Panc1 (cell line): ENCODE measurements around the gene SYDE2. TPM values are rescaled to one million over a fixed set of nuclear protein-coding genes. Genes with fewer than 3 reads are reported as not detected.
"Not testable (repeated sequence)": the region's sequence is repeated elsewhere in the genome, so short reads cannot be mapped to it uniquely, and the experiment has no call there.

Source experiments
- ATAC-seq: fragments of 200-7000 bp; cut with Tn5 transposase; 2 replicates; pipeline ENCODE4 v1.9.1; 2020; ENCODE audit warnings: mild to moderate bottlenecking, moderate library complexity
- BruUV-seq: library from RNA; stranded (reverse); fragments of 400-500 nt; replicated peaks from 2 replicates; lab custom pipeline; 2021; lab: Mats Ljungman, UMichigan
- CTCF ChIA-PET: fragments of 300-600 bp; sonication (Branson Sonifier 250); formaldehyde crosslinking; loops from one replicate; lab custom pipeline; 2022; ENCODE audit warnings: antibody characterized with exemption; lab: Charles Lee
- POLR2A ChIA-PET: fragments of 300-600 bp; sonication (Branson Sonifier 250); formaldehyde crosslinking; loops from one replicate; lab custom pipeline; 2022; ENCODE audit warnings: antibody characterized with exemption; lab: Charles Lee
- DNase-seq: peaks from one replicate; pipeline ENCODE4 v3.0.0-alpha.2; 2010; ENCODE audit warnings: low read depth, low spot score
- H3K27ac ChIP-seq: 2 replicates; pipeline ENCODE4 v1.5.1; 2011; ENCODE audit warnings: mild to moderate bottlenecking, low read length, inconsistent platforms
- H3K27me3 ChIP-seq: fragments of 200-500 bp; sonication (Bioruptor generic); 2 replicates; pipeline ENCODE4 v1.6.0; 2014; ENCODE audit warnings: low read length, inconsistent platforms; ENCODE audit not compliant: control insufficient read depth, insufficient read depth
- H3K36me3 ChIP-seq: fragments of 200-500 bp; sonication (Bioruptor generic); 2 replicates; pipeline ENCODE4 v1.5.1; 2014; ENCODE audit warnings: inconsistent platforms, mild to moderate bottlenecking, low read length, moderate library complexity; ENCODE audit not compliant: control insufficient read depth, insufficient read depth
- H3K4me1 ChIP-seq: 2 replicates; pipeline ENCODE4 v1.5.1; 2011; ENCODE audit warnings: inconsistent platforms, mild to moderate bottlenecking, low read length, moderate library complexity; ENCODE audit not compliant: control insufficient read depth, insufficient read depth
- H3K4me3 ChIP-seq, 2 experiments: 2 replicates each; pipeline ENCODE4 v1.5.1; 2011 to 2012; ENCODE audit warnings: low read depth in 2 of 2, low read length in 2 of 2, mild to moderate bottlenecking in 2 of 2, inconsistent platforms in 1 of 2, moderate library complexity in 1 of 2
- H3K9me3 ChIP-seq: fragments of 200-500 bp; sonication (Bioruptor generic); 2 replicates; pipeline ENCODE4 v1.5.1; 2014; ENCODE audit warnings: low read depth, mild to moderate bottlenecking, inconsistent platforms, low read length, moderate library complexity; ENCODE audit not compliant: control insufficient read depth, insufficient read depth
- CTCF ChIP-seq: fragments of 450-650 bp; IDR thresholded peaks from 2 replicates; pipeline ENCODE4 v1.5.1; 2017; ENCODE audit warnings: mild to moderate bottlenecking
- REST ChIP-seq, 2 experiments: IDR thresholded peaks; 2 replicates each; pipeline ENCODE4 v1.6.1; 2011 to 2012; ENCODE audit warnings: low read depth in 2 of 2, control low read depth in 1 of 2, low read length in 1 of 2, mild to moderate bottlenecking in 1 of 2, moderate library complexity in 1 of 2; ENCODE audit not compliant: insufficient read depth in 1 of 2
- SIN3A ChIP-seq: IDR thresholded peaks from 2 replicates; pipeline ENCODE4 v1.6.1; 2012; ENCODE audit warnings: low read depth, mild to moderate bottlenecking, low read length, moderate library complexity, borderline replicate concordance; ENCODE audit not compliant: insufficient read depth
- TCF7L2 ChIP-seq: IDR thresholded peaks from 2 replicates; pipeline ENCODE4 v1.6.1; 2011; ENCODE audit warnings: mild to moderate bottlenecking, low read depth, low read length, inconsistent platforms
- in situ Hi-C: cut with HindIII; loops from 2 replicates; pipeline ENCODE4 v1.10.0; 2016; ENCODE audit warnings: low sequenced_read_pairs, low pct_unique_long_range_greater_than_20kb
- intact Hi-C: fragments of 100-400 bp; cut with micrococcal nuclease; formaldehyde crosslinking; loops from one replicate; pipeline ENCODE4 v1.10.0; 2022; ENCODE audit not compliant: unreplicated experiment
- total RNA-seq: library from RNA; stranded (reverse); gene quantifications from one replicate; pipeline ENCODE4 v1.2.1, GENCODE V29; 2021; ENCODE audit not compliant: unreplicated experiment

Gene SYDE2
- total RNA-seq, 1 experiment from 2014 or later: 18.2 TPM

GRCh38 chr1:85196358-85196757, 4.5 kb downstream of the SYDE2 start:
- H3K9me3 ChIP-seq: no peaks in the 10 kb centered on the region
- peaks cover 2% of the 10 kb centered on the region; the same call in 1 of the 2 replicates for H3K36me3 ChIP-seq
- no peak for ATAC-seq
- POLR2A ChIA-PET: no interaction called here
- DNase-seq: no peak
- H3K4me1 ChIP-seq: peaks cover 35% of the 10 kb centered on the region
- intact Hi-C loops (no loop called here), in situ Hi-C loops (no loop called here)
- BruUV-seq: no TSS peak
- peak overlapping the region in 1 of 2 experiments; percentile 3; a peak in 1 of 4 replicates for H3K4me3 ChIP-seq
- CTCF ChIA-PET: no interaction called here
- H3K27me3 ChIP-seq: no peaks in the 10 kb centered on the region
- peak overlapping the region; percentile 40; the same call in 1 of the 2 replicates for H3K27ac ChIP-seq
- TF ChIP-seq REST (IDR thresholded peaks at IDR 0.05; ENCODE audit: insufficient read depth in 1 of 2, low read depth in 2 of 2, low read length in 1 of 2): no peak

GRCh38 chr1:85195703-85196102, 5.1 kb downstream of the SYDE2 start:
- in situ Hi-C loops (no loop called here), intact Hi-C loops (no loop called here)
- H3K9me3 ChIP-seq: no peaks in the 10 kb centered on the region
- peaks cover 3% of the 10 kb centered on the region; the same call in 1 of the 2 replicates for H3K36me3 ChIP-seq
- H3K27ac ChIP-seq: peak overlapping the region; percentile 52
- no peak overlapping the region for H3K4me3 ChIP-seq
- no peak for DNase-seq
- H3K27me3 ChIP-seq: no peaks in the 10 kb centered on the region
- CTCF ChIA-PET: interaction anchor here (0.6 to 0.8 kb wide), 2 partner anchors 62 to 64 kb away, joined by 3 to 4 read pairs; partner anchors contain the start of gene C1orf52
- no TSS peak for BruUV-seq
- no peak for ATAC-seq
- TF ChIP-seq CTCF (no peak), SIN3A (no peak), REST (IDR thresholded peaks at IDR 0.05; ENCODE audit: insufficient read depth in 1 of 2, low read depth in 2 of 2, low read length in 1 of 2) (no peak), TCF7L2 (no peak)
- H3K4me1 ChIP-seq: peaks cover 35% of the 10 kb centered on the region
- POLR2A ChIA-PET: interaction anchor here (0.6 kb wide), 1 partner anchor 56 kb away, joined by 3 read pairs; no protein-coding TSS in a partner anchor

- CTCF ChIA-PET, BruUV-seq, intact Hi-C loops, in situ Hi-C loops, H3K36me3 ChIP-seq, ATAC-seq, H3K4me3 ChIP-seq, DNase-seq, H3K9me3 ChIP-seq, H3K27me3 ChIP-seq, H3K27ac ChIP-seq: not testable (repeated sequence)
- H3K4me1 ChIP-seq: peaks cover 15% of the 10 kb centered on the region
- POLR2A ChIA-PET: interaction anchor here (0.7 kb wide), 1 partner anchor 615 kb away, joined by 3 read pairs; no protein-coding TSS in a partner anchor
Measured at GRCh38 chr1:85192129-85192528, 8.7 kb downstream of the SYDE2 start.
